Measurements from ENCODE around the gene PTAR1.
"Not testable (repeated sequence)": the region's sequence is repeated elsewhere in the genome, so short reads cannot be mapped to it uniquely, and the experiment has no call there.

The PTAR1 gene

DNA sequence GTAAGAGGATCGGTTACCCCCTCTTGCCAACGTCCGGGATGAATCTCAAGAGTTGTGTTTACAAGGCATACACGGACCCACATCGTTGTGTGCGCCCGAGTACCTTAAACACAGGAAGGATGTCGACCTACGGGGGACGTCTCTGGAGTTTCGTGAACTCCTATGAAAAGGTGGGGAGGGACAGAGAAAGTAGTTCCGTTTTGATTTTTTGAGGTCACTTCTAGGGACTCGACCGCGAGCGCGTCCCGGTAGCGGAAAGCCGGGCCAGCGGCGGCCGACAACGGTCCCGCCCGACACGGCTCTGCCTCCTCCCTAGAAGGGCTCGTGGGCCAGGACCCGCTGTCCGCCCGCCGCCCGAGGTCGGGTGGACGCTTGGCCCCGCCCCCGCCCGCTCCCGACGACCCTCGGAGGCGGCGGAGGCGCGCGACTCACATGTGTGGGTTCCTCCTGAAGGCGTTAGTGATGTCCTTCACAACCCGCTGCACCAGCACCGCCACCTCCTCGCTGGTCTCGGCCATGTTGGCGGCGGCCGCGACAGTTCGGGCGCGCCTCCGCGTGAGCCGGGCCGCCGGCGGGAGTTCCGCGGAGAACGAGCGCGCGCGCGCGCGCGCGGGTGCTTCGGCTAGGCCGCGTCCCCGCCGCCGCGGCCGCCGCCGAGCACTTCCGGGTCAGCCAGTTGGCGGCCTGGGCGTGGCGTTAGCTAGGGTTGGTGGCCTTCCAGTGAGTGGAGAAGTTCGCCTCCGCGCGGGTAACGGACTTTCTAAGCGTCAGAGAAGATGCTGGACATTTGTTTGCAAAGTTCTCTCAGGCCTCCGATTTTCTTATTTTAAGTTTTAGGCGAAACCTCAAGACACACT lies at the start of gene PTAR1:
Gene PTAR1, minus strand, starts transcription at position 591 of the 857 bp plus-strand sequence. Its CDS starts 73 bp downstream, at position 518.
- peak; percentile 93 for DNase-seq (ENCODE audit: low spot score)

- peak; percentile 42 for DNase-seq (ENCODE audit: low spot score)
Observed at GRCh38 chr9:69809304-69809863, 49.6 kb upstream of the PTAR1 start.

GRCh38 chr9:69806627-69807026 lies 46.8 kb upstream of the PTAR1 start:
- DNase-seq (ENCODE audit: low spot score): no peak

DNA sequence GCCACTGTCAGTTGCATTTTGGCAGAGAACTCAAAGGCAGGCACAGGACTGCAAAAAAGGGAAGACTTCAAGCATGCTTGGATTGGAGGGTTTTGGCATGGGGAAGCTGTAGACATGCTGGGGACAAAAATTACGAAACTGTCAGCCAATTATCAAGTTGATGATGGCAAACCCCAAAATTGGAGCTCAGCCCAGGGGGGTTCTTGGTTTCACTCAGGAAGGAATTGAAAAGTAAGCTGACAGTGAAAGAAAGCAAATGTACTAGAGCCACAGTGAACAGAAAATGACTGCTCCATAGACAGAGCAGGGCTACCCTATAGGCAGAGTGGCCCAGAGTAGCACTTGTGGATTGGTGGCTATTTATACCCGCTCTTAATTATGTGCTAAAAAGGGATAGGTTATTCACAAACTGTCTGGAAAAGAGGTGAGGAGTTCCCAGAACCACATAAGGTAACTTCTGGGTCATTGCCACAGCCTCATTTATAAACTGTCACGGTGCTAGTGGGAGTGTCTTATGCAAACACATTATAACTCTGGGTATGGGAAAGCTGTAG lies 46.2 kb upstream of the PTAR1 start:
- no peak for DNase-seq (ENCODE audit: low spot score)

- peak; percentile 49 for DNase-seq (ENCODE audit: low spot score)
Observed at GRCh38 chr9:69801989-69802388, 42.2 kb upstream of the PTAR1 start.

DNA sequence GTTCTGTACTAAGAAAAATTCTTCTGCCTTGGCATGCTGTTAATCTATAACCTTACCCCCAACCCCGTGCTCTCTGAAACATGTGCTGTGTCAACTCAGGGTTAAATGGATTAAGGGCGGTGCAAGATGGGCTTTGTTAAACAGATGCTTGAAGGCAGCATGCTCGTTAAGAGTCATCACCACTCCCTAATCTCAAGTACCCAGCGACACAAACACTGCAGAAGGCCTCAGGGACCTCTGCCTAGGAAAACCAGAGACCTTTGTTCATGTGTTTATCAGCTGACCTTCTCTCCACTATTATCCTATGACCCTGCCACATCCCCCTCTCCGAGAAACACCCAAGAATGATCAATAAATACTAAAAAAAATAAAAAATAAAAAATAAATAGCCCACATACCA lies 40.2 kb upstream of the PTAR1 start:
- not testable (repeated sequence) for DNase-seq (ENCODE audit: low spot score)

GRCh38 chr9:69799521-69799920 lies 39.7 kb upstream of the PTAR1 start:
- DNase-seq (ENCODE audit: low spot score): not testable (repeated sequence)

- peak; percentile 68 for DNase-seq (ENCODE audit: low spot score)
Observed at GRCh38 chr9:69798744-69799143, 38.9 kb upstream of the PTAR1 start.

DNA sequence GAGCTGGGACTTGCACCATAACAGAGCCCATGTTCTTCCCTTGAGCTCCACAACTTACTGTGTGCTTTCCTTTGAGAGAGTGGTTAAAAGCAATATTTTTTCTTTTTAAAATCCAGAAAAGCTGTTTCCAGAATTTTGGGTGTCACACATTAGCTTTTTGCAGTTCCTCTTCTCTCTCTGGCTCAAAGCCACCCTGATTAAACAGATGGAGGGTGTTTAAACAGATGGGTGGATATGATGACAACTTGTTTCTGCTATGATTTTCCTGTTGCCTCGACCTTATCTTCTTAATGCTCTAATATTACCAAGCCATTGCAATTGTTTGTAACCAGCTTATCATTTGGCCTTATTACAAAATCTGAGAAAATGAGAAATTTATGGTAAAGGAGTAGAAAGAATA lies 37.9 kb upstream of the PTAR1 start:
- DNase-seq (ENCODE audit: low spot score): no peak

DNA sequence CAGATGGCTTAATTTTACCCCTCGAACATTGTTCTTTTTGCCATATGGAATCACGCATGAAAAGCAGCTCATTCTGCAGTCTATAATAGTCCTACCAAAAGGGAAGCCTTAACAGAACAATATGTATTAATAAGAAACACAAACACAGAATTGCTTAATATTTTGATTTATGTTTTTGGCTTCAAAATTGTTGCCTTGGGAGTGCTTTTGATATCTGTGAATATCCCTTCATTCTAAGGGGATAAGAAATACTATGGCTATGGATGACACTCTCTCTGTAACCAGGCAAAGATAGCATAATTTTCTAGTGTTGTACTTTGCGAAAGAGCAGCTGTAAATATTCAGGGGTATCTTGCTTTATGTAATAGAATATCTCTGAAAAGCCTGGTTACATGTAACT lies 34.5 kb upstream of the PTAR1 start:
- DNase-seq (ENCODE audit: low spot score): no peak

DNA sequence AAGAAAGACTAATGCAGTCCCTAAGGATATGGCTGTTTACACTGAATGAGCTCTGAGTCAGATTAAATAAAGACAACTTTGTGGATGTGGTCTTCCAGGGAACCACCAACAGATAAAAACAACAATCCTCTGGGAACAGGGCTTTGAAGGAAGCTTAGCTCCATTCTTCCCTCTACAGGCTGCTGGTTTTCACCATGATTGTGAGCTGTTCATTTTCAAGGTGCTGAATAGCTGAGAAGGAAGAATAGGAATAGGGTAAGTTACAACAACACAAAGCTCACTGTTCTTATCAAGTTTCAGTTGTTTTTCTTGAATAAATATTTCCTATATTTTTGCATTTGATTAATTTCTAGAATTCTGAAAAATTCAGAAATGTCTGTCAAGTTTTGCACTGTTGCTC lies 25.9 kb upstream of the PTAR1 start:
- peak; percentile 28 for DNase-seq (ENCODE audit: low spot score)

DNA sequence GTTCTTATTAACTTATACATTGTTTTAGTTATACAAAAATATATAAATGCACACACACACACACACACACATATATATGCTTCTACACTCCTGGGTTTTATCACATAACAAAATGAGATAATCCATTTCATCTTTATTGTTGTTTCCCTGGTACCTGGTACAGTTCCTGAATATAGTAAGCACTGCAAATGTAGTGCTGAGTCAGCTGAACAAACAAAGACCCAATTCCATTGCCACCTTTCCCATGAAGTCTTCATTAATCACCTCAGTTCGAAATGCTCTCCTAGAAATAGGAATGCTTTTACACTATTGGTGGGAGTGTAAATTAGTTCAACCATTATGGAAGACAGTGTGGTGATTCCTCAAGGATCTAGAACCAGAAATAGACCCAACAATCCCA lies 13.4 kb upstream of the PTAR1 start:
- DNase-seq (ENCODE audit: low spot score): no peak

GRCh38 chr9:69771775-69772418 lies 12.1 kb upstream of the PTAR1 start:
- peak; percentile 69 for DNase-seq (ENCODE audit: low spot score)

DNA sequence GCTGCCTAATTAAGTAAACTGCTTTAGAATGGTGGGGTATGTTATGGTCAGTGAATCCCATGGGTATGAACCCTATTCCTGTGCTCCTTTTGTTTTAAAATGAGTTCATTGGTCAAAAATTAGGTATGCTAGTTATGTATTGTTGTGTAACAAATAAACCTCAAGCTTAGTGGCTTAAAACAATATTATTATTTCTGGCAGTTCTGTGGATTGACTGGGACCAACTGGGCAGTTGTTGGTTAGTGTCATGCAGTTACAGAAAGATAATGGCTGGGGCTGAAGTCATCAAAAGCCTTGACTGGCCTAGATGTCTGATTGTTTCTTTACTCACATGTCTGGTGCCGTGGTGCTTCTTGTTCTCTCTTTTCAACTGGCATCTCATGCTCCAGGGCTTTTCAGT lies 8.9 kb upstream of the PTAR1 start:
- DNase-seq (ENCODE audit: low spot score): peak; percentile 42

DNA sequence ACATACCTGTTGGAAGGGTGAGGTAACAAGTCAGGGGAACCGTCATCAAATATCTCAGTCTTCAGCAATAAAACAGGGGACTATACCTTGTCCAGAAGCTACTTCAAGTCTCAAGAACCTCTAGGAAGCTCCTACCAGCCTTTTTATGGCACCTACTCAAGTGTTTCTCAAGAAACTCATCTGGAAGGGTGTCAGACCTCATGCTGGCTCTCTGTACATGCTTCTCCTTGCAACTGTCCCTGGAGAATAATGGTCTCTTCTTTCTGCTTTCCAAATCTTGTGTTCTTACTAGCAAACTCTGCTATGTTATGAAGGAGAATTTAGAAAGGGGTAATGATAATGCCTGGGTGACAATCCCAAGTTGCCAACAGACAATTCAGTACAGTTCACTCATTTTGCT lies 8.3 kb upstream of the PTAR1 start:
- DNase-seq (ENCODE audit: low spot score): no peak

GRCh38 chr9:69763862-69764261 lies 4.1 kb upstream of the PTAR1 start:
- peak; percentile 34 for DNase-seq (ENCODE audit: low spot score)

GRCh38 chr9:69762527-69762926 lies 2.7 kb upstream of the PTAR1 start:
- DNase-seq (ENCODE audit: low spot score): no peak

GRCh38 chr9:69760278-69760610 lies 433 bp upstream of the PTAR1 start:
- DNase-seq (ENCODE audit: low spot score): no peak

- peak; percentile 23 for DNase-seq (ENCODE audit: low spot score)
Observed at GRCh38 chr9:69759021-69759420, 790 bp downstream of the PTAR1 start.

DNA sequence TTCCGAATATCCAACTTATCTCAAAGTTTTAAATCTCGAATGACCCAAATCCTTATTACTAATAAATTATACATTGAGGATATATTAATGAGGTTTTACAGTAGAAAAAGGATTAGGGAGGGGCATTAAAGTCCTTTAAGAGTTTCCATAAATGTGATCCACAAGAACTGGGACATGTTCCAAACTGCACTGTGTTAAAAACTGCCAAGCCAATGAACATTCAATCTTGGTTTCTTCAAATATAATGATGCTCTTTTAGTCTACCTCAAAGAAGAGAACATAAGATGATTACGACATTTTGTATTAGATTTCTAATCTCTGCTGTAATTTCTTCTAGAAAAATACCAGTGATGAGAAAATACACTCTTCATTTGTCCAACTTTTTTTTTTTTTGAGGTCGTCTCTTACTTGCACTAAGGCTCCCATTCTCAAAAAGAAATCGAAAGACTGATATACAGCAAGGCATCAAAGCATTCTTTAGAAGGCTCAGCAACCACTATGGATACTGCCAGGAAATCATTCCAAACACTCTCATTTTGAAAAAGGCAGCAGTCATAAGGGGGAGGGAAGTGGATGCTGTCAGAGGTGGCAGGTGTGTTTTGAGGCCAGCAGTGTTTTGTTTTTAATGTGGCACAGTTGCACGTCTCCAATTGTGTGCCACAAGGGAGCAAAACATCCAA lies 1.7 kb downstream of the PTAR1 start:
- peak; percentile 14 for DNase-seq (ENCODE audit: low spot score)

DNA sequence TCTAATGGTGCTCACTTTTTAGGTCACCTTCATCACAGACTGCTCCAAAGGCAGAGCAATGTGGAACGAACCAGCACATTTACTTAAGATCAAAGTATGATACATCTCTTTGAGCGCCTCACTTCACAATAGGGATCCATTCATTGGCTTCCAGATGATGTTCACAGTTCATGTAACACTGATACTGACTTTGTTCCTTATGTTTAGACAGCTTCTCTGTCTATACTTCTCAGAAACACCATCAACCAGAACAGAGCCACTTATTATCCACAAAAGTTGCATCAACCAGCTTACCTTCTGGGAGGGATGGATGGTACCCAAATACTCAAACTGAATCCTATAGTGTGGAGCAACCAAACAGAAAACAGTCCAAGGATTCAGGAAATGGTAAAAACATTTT lies 4.6 kb downstream of the PTAR1 start:
- DNase-seq (ENCODE audit: low spot score): no peak

DNA sequence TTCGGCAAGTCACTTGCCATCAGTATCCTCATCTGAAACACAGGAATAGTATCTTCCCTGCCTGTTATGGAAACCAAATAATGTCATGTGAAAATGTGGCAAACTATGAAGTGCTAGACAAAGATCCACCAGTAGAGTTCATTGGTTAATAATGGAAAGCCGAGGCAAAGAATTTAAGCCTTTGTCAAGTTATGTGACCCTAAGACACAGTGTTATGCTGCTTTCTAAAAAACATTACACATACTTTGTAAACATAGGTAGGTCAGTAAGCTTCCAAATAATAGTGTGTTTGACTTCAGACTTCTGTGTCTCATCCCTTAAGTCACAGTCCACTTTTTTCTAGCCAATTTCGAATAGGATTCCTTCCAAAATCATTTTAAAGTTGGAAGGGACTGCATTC lies 6.0 kb downstream of the PTAR1 start:
- DNase-seq (ENCODE audit: low spot score): no peak

All from kidney tubule cell (primary cell).